Activated CD4-positive, alpha-beta memory T cell treated with anti-CD3 and anti-CD28 coated beads for 36 hours (primary cell): ENCODE data around the gene UPF1. TPM values are rescaled to one million over a fixed set of nuclear protein-coding genes. Genes with fewer than 3 reads are reported as not detected.

Experiments
- CTCF ChIA-PET: fragments of 350-600 bp; sonication (Branson Sonifier 250); formaldehyde crosslinking; loops from one replicate; lab custom pipeline; 2021; ENCODE audit warnings: antibody characterized with exemption, inconsistent platforms; lab: Charles Lee
- POLR2A ChIA-PET: fragments of 350-600 bp; sonication (Branson Sonifier 250); formaldehyde crosslinking; loops from one replicate; lab custom pipeline; 2021; ENCODE audit warnings: antibody characterized with exemption; lab: Charles Lee
- DNase-seq: peaks from one replicate; pipeline ENCODE4 v3.0.0-alpha.2; 2020
- H3K27ac Mint-ChIP-seq: one replicate; pipeline ENCODE4 v1.8.0; 2021; ENCODE audit warnings: mixed read lengths
- H3K27me3 Mint-ChIP-seq: one replicate; pipeline ENCODE4 v1.8.0; 2021; ENCODE audit warnings: mixed read lengths
- H3K36me3 Mint-ChIP-seq: one replicate; pipeline ENCODE4 v1.8.0; 2021; ENCODE audit warnings: mixed read lengths
- H3K4me1 Mint-ChIP-seq: one replicate; pipeline ENCODE4 v1.8.0; 2021; ENCODE audit warnings: low read depth, mixed read lengths
- H3K4me3 Mint-ChIP-seq: one replicate; pipeline ENCODE4 v1.8.0; 2021; ENCODE audit warnings: mild to moderate bottlenecking, mixed read lengths
- H3K9me3 Mint-ChIP-seq: one replicate; pipeline ENCODE4 v1.8.0; 2021; ENCODE audit warnings: mixed read lengths
- intact Hi-C: fragments of 100-400 bp; cut with micrococcal nuclease; formaldehyde crosslinking; loops from one replicate; pipeline ENCODE4 v1.15.1; 2023
- total RNA-seq, 2 experiments: library from RNA; stranded (reverse); gene quantifications; one replicate each; pipeline ENCODE4 v1.2.3, GENCODE V29; 2021

Gene UPF1
- total RNA-seq, 2 experiments from 2014 or later, result 71.7 to 77.2 TPM

GRCh38 chr19:18853755-18854427, 22.1 kb downstream of the UPF1 start:
- H3K36me3 Mint-ChIP-seq, result peaks cover 60% of the 10 kb centered on the region
- H3K4me3 Mint-ChIP-seq, result no peak overlapping the region
- CTCF ChIA-PET, result interaction anchor here (0.6 to 3.6 kb wide), 3 partner anchors 13 to 392 kb away, joined by 3 to 17 read pairs (median 3); no protein-coding TSS in a partner anchor
- H3K9me3 Mint-ChIP-seq, result no peaks in the 10 kb centered on the region
- H3K27ac Mint-ChIP-seq, result no peak overlapping the region
- peaks cover 16% of the 10 kb centered on the region for H3K4me1 Mint-ChIP-seq
- no peak for DNase-seq
- no peaks in the 10 kb centered on the region for H3K27me3 Mint-ChIP-seq
- POLR2A ChIA-PET, result no interaction called here
- intact Hi-C loops, result no loop called here

DNA sequence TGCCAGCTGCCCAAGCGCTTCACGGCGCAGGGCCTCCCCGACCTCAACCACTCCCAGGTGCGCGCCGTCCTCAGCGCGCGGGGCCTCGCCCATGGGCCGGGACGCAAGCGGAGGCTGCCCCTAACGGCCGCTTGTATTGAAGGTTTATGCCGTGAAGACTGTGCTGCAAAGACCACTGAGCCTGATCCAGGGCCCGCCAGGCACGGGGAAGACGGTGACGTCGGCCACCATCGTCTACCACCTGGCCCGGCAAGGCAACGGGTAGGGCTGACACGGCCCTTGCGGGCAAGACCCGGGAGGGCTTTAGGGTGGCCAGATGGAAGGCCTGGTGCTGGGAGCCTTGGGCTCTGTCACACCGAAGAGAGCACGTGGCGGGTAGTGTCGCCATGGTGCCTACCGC, 23.2 kb downstream of the UPF1 start:
- POLR2A ChIA-PET, result no interaction called here
- CTCF ChIA-PET, result interaction anchor here (3.6 kb wide), 1 partner anchor 12 kb away, joined by 17 read pairs; no protein-coding TSS in a partner anchor

GRCh38 chr19:18855647-18856384, 24.1 kb downstream of the UPF1 start:
- intact Hi-C loops, result no loop called here
- H3K4me3 Mint-ChIP-seq, result no peak overlapping the region
- H3K36me3 Mint-ChIP-seq, result peaks cover 51% of the 10 kb centered on the region
- H3K4me1 Mint-ChIP-seq, result peaks cover 1% of the 10 kb centered on the region
- ChIA-PET CTCF (interaction anchor here (0.7 to 5.0 kb wide), 5 partner anchors 8 to 84 kb away, joined by 3 to 30 read pairs (median 4); no protein-coding TSS in a partner anchor), POLR2A (no interaction called here)
- no peaks in the 10 kb centered on the region for H3K27me3 Mint-ChIP-seq
- H3K9me3 Mint-ChIP-seq, result no peaks in the 10 kb centered on the region
- no peak overlapping the region for H3K27ac Mint-ChIP-seq
- no peak for DNase-seq

More for the DNA sequence above, 23.2 kb downstream of the UPF1 start:
- Mint-ChIP-seq H3K4me1 (peaks cover 6% of the 10 kb centered on the region), H3K27me3 (no peaks in the 10 kb centered on the region), H3K36me3 (peaks cover 55% of the 10 kb centered on the region), H3K27ac (no peak overlapping the region), H3K9me3 (no peaks in the 10 kb centered on the region), H3K4me3 (no peak overlapping the region)
- intact Hi-C loops, result no loop called here
- DNase-seq, result no peak

DNA sequence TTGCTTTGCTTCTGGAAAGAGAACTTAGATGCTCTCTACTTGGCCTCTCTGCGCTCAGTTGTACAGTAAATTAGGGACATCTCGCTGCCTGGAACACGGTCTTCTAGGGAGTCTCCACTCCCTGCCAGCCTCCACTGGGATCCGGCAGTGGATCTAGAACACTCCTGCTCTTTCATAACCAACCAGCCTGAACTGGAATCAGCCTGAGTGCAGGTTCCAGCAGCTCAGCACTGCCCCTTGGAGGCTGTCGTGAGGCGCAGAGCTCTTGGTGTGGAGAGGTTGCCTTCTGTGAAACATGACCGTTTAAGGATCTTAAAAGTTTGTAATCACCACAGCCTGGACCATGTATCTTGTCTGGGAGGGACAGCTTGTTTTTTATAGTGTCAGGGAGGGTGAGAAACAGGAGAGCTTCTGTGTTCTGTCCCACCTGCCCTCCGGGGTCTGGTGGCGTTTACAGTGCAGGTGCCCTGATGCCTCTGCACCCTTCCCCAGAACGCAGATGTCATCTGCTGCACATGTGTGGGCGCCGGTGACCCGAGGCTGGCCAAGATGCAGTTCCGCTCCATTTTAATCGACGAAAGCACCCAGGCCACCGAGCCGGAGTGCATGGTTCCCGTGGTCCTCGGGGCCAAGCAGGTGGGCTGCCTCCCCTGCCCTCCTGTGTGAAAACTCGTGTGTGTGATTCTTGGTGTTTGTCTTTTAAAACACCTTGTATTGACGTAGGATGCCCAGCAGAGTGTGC, 24.8 kb downstream of the UPF1 start:
- CTCF ChIA-PET, result interaction anchor here (0.7 to 5.0 kb wide), 5 partner anchors 9 to 83 kb away, joined by 3 to 30 read pairs (median 4); no protein-coding TSS in a partner anchor
- Mint-ChIP-seq H3K27me3 (no peaks in the 10 kb centered on the region), H3K36me3 (peaks cover 53% of the 10 kb centered on the region), H3K4me1 (no peaks in the 10 kb centered on the region), H3K4me3 (no peak overlapping the region), H3K9me3 (no peaks in the 10 kb centered on the region), H3K27ac (no peak overlapping the region)
- intact Hi-C loops, result no loop called here
- DNase-seq, result no peak
- POLR2A ChIA-PET, result no interaction called here

GRCh38 chr19:18857223-18857622, 25.5 kb downstream of the UPF1 start:
- no peak for DNase-seq
- no peak overlapping the region for H3K27ac Mint-ChIP-seq
- no peaks in the 10 kb centered on the region for H3K4me1 Mint-ChIP-seq
- no peaks in the 10 kb centered on the region for H3K9me3 Mint-ChIP-seq
- peaks cover 59% of the 10 kb centered on the region for H3K36me3 Mint-ChIP-seq
- ChIA-PET POLR2A (no interaction called here), CTCF (interaction anchor here (1.2 to 5.0 kb wide), 3 partner anchors 9 to 406 kb away, joined by 4 to 30 read pairs (median 17); no protein-coding TSS in a partner anchor)
- no peaks in the 10 kb centered on the region for H3K27me3 Mint-ChIP-seq
- H3K4me3 Mint-ChIP-seq, result no peak overlapping the region
- intact Hi-C loops, result no loop called here

- Mint-ChIP-seq H3K9me3 (no peaks in the 10 kb centered on the region), H3K36me3 (peaks cover 55% of the 10 kb centered on the region), H3K27ac (no peak overlapping the region), H3K27me3 (no peaks in the 10 kb centered on the region), H3K4me3 (no peak overlapping the region), H3K4me1 (no peaks in the 10 kb centered on the region)
- ChIA-PET POLR2A (no interaction called here), CTCF (interaction anchor here (5.0 kb wide), 1 partner anchor 11 kb away, joined by 30 read pairs; no protein-coding TSS in a partner anchor)
- no peak for DNase-seq
- intact Hi-C loops, result no loop called here
Observed at GRCh38 chr19:18858906-18859646, 27.3 kb downstream of the UPF1 start.

- intact Hi-C loops, result no loop called here
- Mint-ChIP-seq H3K9me3 (no peaks in the 10 kb centered on the region), H3K27ac (no peak overlapping the region), H3K4me1 (no peaks in the 10 kb centered on the region), H3K36me3 (peaks cover 53% of the 10 kb centered on the region), H3K4me3 (no peak overlapping the region), H3K27me3 (no peaks in the 10 kb centered on the region)
- ChIA-PET CTCF (interaction anchor here (5.0 kb wide), 1 partner anchor 12 kb away, joined by 30 read pairs; no protein-coding TSS in a partner anchor), POLR2A (no interaction called here)
- no peak for DNase-seq
Observed at GRCh38 chr19:18859676-18860301, 28.0 kb downstream of the UPF1 start.

- H3K27me3 Mint-ChIP-seq, result no peaks in the 10 kb centered on the region
- no peak overlapping the region for H3K4me3 Mint-ChIP-seq
- H3K27ac Mint-ChIP-seq, result no peak overlapping the region
- H3K9me3 Mint-ChIP-seq, result no peaks in the 10 kb centered on the region
- DNase-seq, result no peak
- intact Hi-C loops, result no loop called here
- CTCF ChIA-PET, result interaction anchor here (1.4 to 5.0 kb wide), 2 partner anchors 12 to 13 kb away, joined by 5 to 30 read pairs; no protein-coding TSS in a partner anchor
- POLR2A ChIA-PET, result no interaction called here
- no peaks in the 10 kb centered on the region for H3K4me1 Mint-ChIP-seq
- H3K36me3 Mint-ChIP-seq, result peaks cover 49% of the 10 kb centered on the region
Observed at GRCh38 chr19:18860302-18860700, 28.5 kb downstream of the UPF1 start.

DNA sequence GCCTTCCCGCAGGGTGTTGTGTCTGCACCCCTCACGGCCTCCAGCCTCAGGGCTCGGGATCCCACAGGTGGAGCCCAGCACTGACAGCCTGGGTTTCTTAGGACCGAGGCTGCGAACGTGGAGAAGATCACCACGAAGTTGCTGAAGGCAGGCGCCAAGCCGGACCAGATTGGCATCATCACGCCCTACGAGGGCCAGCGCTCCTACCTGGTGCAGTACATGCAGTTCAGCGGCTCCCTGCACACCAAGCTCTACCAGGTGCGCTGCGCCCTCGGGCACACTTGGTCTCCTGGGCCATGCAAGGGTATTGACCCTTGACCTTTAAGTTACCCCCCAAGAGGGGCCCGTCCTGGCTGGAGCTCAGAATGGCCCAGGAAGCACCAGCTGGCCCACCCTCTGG, 29.0 kb downstream of the UPF1 start:
- no peak for DNase-seq
- H3K4me1 Mint-ChIP-seq, result no peaks in the 10 kb centered on the region
- no peaks in the 10 kb centered on the region for H3K27me3 Mint-ChIP-seq
- no peak overlapping the region for H3K4me3 Mint-ChIP-seq
- no peaks in the 10 kb centered on the region for H3K9me3 Mint-ChIP-seq
- ChIA-PET POLR2A (no interaction called here), CTCF (interaction anchor here (1.4 kb wide), 1 partner anchor 14 kb away, joined by 5 read pairs; no protein-coding TSS in a partner anchor)
- intact Hi-C loops, result no loop called here
- H3K36me3 Mint-ChIP-seq, result peaks cover 46% of the 10 kb centered on the region
- no peak overlapping the region for H3K27ac Mint-ChIP-seq

- Mint-ChIP-seq H3K9me3 (no peaks in the 10 kb centered on the region), H3K27ac (no peak overlapping the region), H3K4me1 (no peaks in the 10 kb centered on the region), H3K36me3 (peaks cover 43% of the 10 kb centered on the region), H3K27me3 (no peaks in the 10 kb centered on the region), H3K4me3 (no peak overlapping the region)
- DNase-seq, result no peak
- ChIA-PET POLR2A (no interaction called here), CTCF (interaction anchor here (1.4 kb wide), 1 partner anchor 14 kb away, joined by 5 read pairs; no protein-coding TSS in a partner anchor)
- intact Hi-C loops, result no loop called here
Observed at GRCh38 chr19:18861235-18861634, 29.5 kb downstream of the UPF1 start.

DNA sequence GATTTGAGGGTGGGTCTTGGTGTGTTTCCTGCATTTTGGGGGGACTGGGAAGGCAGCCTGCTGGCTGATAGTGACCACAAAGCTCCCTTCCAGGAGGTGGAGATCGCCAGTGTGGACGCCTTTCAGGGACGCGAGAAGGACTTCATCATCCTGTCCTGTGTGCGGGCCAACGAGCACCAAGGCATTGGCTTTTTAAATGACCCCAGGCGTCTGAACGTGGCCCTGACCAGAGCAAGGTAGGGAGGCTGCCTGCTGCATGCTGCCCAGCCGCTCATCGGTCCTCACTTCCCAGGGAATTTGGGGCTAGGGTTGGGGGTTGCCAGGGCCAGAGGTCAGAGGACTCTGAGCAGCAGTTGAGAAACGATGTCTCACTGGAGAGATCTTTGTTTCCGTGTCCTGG, 30.2 kb downstream of the UPF1 start:
- H3K27me3 Mint-ChIP-seq, result no peaks in the 10 kb centered on the region
- peaks cover 40% of the 10 kb centered on the region for H3K36me3 Mint-ChIP-seq
- H3K9me3 Mint-ChIP-seq, result no peaks in the 10 kb centered on the region
- ChIA-PET CTCF (interaction anchor here (1.4 kb wide), 1 partner anchor 15 kb away, joined by 5 read pairs; no protein-coding TSS in a partner anchor), POLR2A (no interaction called here)
- intact Hi-C loops, result no loop called here
- DNase-seq, result no peak
- H3K4me1 Mint-ChIP-seq, result no peaks in the 10 kb centered on the region
- no peak overlapping the region for H3K4me3 Mint-ChIP-seq
- H3K27ac Mint-ChIP-seq, result no peak overlapping the region
